ENCODE measurements around the gene WNT3. TPM values are rescaled to one million over a fixed set of nuclear protein-coding genes. Genes with fewer than 3 reads are reported as not detected.

Gene WNT3
- total and polyA plus RNA-seq, 2 donors (not counting 3 experiments of a cell fraction or from before 2014, with no cell fraction given) = 1.4 to 2.1 TPM

- H3K4me2 ChIP-seq (ENCODE audit: insufficient read depth, low read length) = no peak overlapping the region
- H3K4me3 ChIP-seq (replicated peaks in 1 of 3; ENCODE audit: insufficient read depth in 1 of 3, low read depth in 1 of 3, low read length in 3 of 3) = no peak overlapping the region
- BruUV-seq (replicated peaks) = TSS peak; percentile 46
- intact Hi-C loops (cut with micrococcal nuclease) = no loop called here
- H3K36me3 ChIP-seq (ENCODE audit: control insufficient read depth in 2 of 2, extremely low read depth in 1 of 2, insufficient read depth in 2 of 2, low read length in 2 of 2) = peaks cover 0 to 2% of the 10 kb centered on the region in 2 experiments
- dilution Hi-C loops (cut with MboI; ENCODE audit: extremely low pct_ligation_motif_present, low sequenced_read_pairs) = no loop called here
- no peak for TF ChIP-seq FOS (IDR thresholded peaks at IDR 0.05; ENCODE audit: borderline replicate concordance, insufficient read depth, low read length)
- TF ChIP-seq EZH2 (IDR thresholded peaks at IDR 0.05; ENCODE audit: borderline replicate concordance, low read depth, low read length, severe bottlenecking) = no peak
- TF ChIP-seq JUN (IDR thresholded peaks at IDR 0.05; ENCODE audit: borderline replicate concordance, insufficient read depth, insufficient read length, low read depth) = no peak
- no peak for TF ChIP-seq CTCF (IDR thresholded peaks at IDR 0.05; ENCODE audit: extremely low read depth in 1 of 2, insufficient read depth in 1 of 2, low read depth in 1 of 2, low read length in 2 of 2)
- TF ChIP-seq POLR2A (IDR thresholded peaks at IDR 0.05; ENCODE audit: low read depth, low read length) = no peak
- TF ChIP-seq MYC (IDR thresholded peaks at IDR 0.05; ENCODE audit: low read depth, low read length) = no peak
- TF ChIP-seq POLR2AphosphoS5 (IDR thresholded peaks at IDR 0.05; ENCODE audit: insufficient read depth, low read depth, low read length) = no peak
- TF ChIP-seq GATA2 (IDR thresholded peaks at IDR 0.05; ENCODE audit: insufficient read depth, insufficient read length, low read depth, low read length) = no peak
- no peak for TF ChIP-seq MAX (IDR thresholded peaks at IDR 0.05; ENCODE audit: insufficient read depth, insufficient read length)
- DNase-seq (ENCODE audit: low read depth, low spot score) (no peak), FAIRE-seq (no peak)
- no peaks in the 10 kb centered on the region for H3K79me2 ChIP-seq (ENCODE audit: control insufficient read depth, insufficient read depth, low read length)
- H3K9me1 ChIP-seq (replicated peaks; ENCODE audit: control insufficient read depth, extremely low read depth, insufficient read depth, low read length) = no peaks in the 10 kb centered on the region
- H3K9ac ChIP-seq (replicated peaks; ENCODE audit: extremely low read depth, insufficient read depth, low read length) = no peak overlapping the region
- no peaks in the 10 kb centered on the region for H4K20me1 ChIP-seq (replicated peaks; ENCODE audit: control insufficient read depth, extremely low read depth, insufficient read depth, low read length)
- CTCF ChIA-PET = no interaction called here
- no peak overlapping the region for H3K27ac ChIP-seq (ENCODE audit: insufficient read depth, low read depth, low read length)
- no peaks in the 10 kb centered on the region for H3K9me3 ChIP-seq (replicated peaks; ENCODE audit: control insufficient read depth, insufficient read depth, low read length)
- no peak overlapping the region for H2AFZ ChIP-seq (ENCODE audit: low read depth, low read length)
- H3K4me1 ChIP-seq (ENCODE audit: control insufficient read depth, extremely low read depth, insufficient read depth, low read length) = no peaks in the 10 kb centered on the region
- POLR2A ChIA-PET = no interaction called here
- no peaks in the 10 kb centered on the region for H3K27me3 ChIP-seq (ENCODE audit: control insufficient read depth in 2 of 2, insufficient read depth in 2 of 2, low read length in 2 of 2)
Measured at GRCh38 chr17:46756861-46757260, 61.6 kb downstream of the WNT3 start.

Measured in endothelial cell of umbilical vein (primary cell).